Activated CD4-positive, CD25-positive, alpha-beta regulatory T cell treated with anti-CD3 and anti-CD28 coated beads, Interleukin-2, amount 50 U/mL, for 24 hours (primary cell): ENCODE results near the gene ARHGEF28.
A peak's percentile ranks its signal among the peaks of the same experiment; 100 is the strongest.

Experiments
- ATAC-seq, 2 donors: fragments of 150-1000 bp; cut with Tn5 transposase; one replicate each; pipeline ENCODE4 v1.10.0; 2021; ENCODE audit warnings: mild to moderate bottlenecking in 1 of 2, moderate library complexity in 1 of 2

The ARHGEF28 gene

DNA sequence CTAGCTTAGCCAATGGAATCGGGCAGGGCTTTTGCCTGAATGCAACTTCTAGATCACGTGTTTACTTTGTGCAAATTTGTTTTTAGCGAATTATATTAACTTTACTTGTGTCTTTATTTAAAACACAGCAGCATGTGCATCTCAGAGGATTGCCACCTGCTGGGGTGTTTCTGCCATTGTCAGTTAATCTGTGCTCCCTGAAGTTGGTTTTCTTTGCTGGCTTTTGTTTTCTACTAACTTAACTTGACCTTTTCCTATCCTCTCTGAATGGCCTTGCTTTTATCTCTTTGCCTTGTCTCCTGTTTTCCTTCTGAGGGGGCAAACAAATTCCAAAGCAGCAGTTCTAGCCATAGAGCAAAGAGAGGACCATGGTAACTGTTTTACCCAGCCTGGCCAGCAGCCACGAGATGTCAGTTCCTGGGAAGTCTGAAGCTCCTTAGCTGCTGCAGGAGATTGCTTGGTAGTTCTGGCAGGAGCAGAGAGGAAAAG lies 67.6 kb downstream of the ARHGEF28 start:
- no peak for ATAC-seq

GRCh38 chr5:73694089-73694488 lies 68.1 kb downstream of the ARHGEF28 start:
- ATAC-seq, result peak; percentile 29 to 51

DNA sequence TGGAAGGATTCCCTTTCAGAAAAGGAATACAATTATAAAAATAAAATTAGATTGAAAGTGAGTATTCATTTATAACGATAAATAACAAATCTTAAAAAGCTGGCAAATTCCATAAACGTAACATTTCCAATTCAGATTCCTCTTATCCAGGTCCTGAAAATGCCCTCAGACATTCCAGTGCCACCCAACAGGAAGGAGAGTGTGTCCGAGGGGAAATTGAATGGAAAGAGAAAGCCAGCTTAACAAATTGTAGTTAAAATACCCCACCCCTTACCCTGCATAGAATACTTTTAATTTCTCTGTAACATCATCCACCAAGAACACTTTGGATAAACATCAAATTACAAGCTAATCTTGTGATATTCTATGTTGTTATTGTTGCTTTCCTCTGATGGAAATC lies 72.0 kb downstream of the ARHGEF28 start:
- no peak for ATAC-seq

GRCh38 chr5:73701566-73701965 lies 75.6 kb downstream of the ARHGEF28 start:
- no peak for ATAC-seq

DNA sequence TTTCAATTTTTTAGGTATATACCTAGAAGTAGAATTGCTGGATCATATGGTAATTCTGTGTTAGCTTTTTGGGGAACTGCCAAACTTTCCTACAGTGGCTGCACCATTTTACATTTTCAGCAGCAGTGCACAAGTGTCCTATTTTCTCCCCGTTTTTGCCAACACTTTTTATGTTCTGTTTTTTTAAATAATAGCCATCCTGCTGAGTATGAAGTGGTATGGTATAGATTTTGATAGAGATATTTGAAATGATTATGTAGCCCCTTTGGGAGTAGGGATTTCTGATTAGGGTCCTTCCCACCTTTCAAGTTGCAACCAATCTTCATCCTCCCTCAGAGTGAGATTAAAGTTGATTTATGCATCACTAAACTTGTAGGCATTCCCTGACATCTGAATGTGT lies 76.5 kb downstream of the ARHGEF28 start:
- no peak for ATAC-seq

- no peak for ATAC-seq
Observed at GRCh38 chr5:73702951-73703350, 77.0 kb downstream of the ARHGEF28 start.

- no peak for ATAC-seq
Observed at GRCh38 chr5:73705364-73705763, 79.4 kb downstream of the ARHGEF28 start.

DNA sequence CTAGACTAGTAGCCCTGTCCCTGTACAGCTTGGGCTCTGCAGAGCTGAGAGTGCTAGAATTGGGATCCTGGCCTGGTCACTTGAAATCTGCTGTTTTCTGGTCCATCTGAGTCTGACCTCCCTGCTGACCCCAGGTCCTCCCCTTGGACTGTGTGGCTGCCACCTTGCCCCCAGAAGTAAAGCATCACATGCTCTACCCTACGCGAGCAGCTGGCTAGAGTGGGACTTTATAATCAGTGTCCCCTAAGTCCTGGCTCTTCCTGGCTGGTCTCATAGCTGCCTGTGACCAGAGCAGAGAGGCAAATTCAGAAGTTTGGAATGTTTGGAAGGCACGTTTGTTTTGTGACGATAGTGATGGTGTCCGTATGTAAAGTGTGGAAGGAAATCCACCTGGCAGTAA lies 81.0 kb downstream of the ARHGEF28 start:
- no peak for ATAC-seq

- ATAC-seq, result no peak
Observed at GRCh38 chr5:73709536-73710129, 83.6 kb downstream of the ARHGEF28 start.

DNA sequence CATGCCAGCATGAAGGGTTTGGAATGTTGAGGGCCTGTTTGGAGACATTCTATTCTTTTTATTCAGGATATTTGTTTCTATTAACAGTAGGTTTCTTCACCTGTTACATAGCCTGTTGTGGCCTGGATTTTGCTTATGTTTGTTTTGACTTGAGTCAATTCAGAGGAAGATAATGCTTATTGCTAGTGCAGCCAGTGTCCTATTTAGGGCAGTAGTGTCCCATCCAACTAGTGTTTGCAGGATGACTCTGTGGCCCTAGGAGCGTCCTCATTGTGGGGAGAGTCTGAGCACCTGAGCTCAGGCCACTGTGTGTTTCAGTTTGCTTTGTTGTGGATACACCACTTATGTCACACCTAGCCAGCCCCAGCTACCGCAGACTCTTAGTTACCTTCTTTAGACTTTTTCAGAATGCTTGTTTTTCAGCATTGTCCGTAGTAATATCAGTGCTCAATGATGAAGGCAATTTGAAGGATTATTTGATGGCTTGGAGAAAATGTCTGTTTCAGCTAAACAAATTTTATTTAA lies 90.3 kb downstream of the ARHGEF28 start:
- ATAC-seq, result no peak

DNA sequence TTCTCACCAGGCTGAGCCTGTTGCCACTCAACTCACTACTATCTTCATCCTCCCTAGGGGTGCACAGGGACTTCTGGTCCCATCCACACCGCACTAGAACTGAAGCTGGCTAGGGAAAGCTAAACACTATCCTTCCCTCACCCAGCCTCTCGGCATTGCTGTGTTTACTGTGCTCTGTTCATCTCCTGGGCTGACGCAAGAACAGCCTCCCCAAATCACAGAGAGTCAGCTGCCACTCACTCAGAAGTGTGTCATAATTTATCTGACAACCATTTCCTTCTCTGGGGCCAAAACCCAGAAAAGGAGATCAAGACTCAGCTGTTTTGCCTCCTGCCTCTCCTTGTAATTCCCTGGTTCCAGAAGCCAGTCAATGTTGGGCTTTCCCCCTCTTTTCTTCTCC lies 92.8 kb downstream of the ARHGEF28 start:
- ATAC-seq, result no peak

GRCh38 chr5:73719632-73720031 lies 93.6 kb downstream of the ARHGEF28 start:
- ATAC-seq, result no peak

GRCh38 chr5:73722231-73722630 lies 96.2 kb downstream of the ARHGEF28 start:
- ATAC-seq, result no peak

DNA sequence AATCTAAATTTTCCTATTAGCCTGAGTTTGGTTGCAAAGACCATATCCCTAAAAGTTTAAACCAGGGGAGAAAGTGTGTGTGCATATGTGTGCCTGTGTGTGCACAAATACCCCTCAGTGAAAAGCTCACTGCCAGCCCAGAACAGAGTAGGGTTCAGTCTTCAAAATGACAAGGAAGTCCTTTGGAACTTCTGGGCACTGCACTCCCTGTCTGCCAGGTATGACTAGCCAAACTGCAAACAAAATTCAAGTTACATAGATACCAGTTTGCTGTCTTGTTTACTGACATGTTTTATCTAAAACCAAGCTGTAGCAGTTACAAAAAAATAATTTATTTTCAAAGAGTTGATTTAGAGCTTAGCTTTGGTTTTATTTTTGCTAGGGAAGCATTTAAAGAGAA lies 100.1 kb downstream of the ARHGEF28 start:
- no peak for ATAC-seq

GRCh38 chr5:73726606-73727231 lies 100.7 kb downstream of the ARHGEF28 start:
- ATAC-seq, result no peak

GRCh38 chr5:73727470-73727869 lies 101.5 kb downstream of the ARHGEF28 start:
- no peak for ATAC-seq

DNA sequence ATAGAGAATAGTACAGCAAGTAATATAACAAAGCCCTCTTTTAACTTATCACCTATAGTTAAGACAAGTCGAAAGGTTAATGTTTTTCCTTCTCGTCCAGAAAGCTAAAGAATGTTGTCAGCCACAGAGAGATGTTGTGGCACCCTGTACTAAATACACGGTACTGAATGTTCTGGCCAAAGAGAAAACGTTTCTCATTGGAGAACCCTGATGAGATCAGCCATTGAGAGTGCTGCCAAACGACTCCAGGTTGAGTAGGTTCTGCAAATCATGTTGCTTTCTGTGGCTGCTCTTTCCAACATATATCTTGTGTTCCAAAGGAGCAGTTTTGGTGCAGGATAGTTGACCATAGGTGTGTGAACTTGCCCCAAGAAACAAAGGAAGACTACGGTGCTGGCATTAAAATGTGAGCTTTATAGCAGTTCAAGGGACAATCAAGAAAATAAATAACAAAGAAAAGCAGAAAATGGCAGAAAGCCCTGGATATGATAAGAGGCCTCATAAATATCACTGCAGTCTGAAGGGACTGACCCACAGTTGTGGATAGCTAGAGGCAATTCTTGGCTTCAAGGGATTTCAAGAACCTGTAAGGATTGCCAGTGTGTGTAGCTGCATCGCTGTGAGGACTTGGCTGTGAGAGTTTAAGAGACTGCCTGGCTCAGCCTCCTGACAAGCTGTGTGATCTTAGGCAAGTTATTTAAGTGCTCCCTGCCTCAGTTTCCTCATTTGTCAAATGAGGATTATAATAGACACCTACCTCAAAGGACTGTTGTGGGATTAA lies 102.7 kb downstream of the ARHGEF28 start:
- no peak for ATAC-seq

- no peak for ATAC-seq
Observed at GRCh38 chr5:73729329-73729728, 103.3 kb downstream of the ARHGEF28 start.

DNA sequence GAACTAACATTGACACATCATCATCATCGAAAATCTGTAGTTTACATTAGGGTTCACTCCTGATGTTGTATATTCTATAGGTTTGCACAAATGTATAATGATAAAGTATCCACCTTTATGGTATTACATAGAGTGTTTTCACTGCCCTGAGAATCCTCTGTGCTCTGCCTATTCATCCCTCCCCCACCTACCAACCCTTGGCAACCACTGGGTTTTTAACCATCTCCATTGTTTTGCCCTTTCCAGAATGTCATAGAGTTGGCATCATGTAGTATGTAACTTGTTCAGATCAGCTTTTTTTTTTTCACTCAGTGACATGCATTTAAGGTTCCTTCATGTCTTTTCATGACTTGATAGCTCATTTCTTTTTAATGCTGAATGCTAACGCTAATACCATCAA lies 106.0 kb downstream of the ARHGEF28 start:
- ATAC-seq, result no peak

DNA sequence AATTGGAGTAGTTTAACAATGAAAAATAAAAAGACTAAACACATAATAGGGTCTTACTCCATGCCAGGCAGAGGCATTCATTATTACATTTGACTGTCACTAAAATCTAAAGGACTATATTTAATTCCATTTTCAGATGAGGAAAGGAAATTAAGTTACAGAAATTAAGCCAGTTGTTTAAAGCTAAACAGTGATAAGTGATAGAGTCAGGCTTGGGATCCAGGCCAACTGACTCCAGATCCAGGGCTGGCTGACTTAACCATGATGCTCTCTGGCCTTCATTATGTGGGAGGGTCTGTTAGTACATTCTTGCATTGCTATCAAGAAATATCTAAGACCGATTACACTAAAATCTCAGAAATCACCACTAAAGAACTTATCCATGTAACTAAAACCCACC lies 107.2 kb downstream of the ARHGEF28 start:
- ATAC-seq, result no peak

DNA sequence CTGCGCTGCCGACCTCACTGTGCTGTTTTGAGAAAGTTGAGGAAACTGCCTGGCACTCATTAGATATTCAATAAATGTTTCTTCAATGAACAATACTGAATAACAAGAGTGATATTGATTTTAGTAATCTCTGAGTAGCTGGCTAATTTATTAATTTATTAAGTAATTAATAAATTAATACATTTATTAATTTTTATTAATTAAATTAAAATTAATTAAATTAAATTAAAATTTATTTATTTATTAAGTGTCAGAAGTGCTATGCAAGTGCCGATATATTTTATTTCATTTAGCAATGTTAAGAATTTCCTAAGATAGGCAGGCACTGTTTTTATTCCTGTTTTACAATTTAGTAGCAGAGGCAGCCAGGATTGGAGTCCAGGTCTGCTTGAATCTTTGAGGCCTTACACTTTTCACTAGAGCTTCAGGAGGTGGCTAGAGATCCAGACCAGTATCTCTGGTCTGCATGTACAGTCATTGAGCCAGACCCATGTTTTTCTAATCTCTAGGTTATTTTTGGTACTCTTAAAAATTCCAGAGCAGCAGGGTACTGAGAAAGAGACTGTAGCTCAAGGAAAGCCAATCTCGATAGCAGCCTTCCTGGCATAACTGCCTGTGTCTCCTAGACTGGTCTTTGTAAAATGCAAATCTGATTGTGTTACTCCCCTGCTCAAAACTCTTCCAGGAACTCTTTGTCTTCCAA lies 109.2 kb downstream of the ARHGEF28 start:
- ATAC-seq, result no peak

DNA sequence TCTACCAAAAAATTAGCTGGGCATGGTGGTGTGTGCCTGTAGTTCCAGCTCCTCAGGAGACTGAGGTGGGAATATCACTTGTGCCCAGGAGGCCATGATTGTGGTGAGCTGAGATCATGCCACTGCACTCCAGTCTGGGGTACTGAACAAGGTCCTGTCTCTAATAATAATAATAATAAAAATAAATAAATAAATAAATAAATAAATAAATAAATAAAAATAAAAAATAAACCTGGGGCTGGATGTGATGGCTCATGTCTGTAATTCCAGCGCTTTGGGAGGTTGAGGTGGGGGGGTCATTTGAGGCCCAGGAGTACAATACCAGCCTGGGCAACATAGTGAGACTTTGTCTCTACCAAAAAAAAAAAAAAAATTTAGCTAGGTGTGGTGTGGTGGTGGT lies 113.7 kb downstream of the ARHGEF28 start:
- no peak for ATAC-seq

- no peak for ATAC-seq
Observed at GRCh38 chr5:73740274-73740790, 114.3 kb downstream of the ARHGEF28 start.
